Inferior parietal cortex (tissue), 1 donor: ENCODE results near the gene LZTFL1.

ENCODE experiments used
- DNase-seq: peaks from one replicate; pipeline ENCODE4 v3.0.0-alpha.2; 2016; ENCODE audit errors: extremely low spot score

Gene LZTFL1, protein sequence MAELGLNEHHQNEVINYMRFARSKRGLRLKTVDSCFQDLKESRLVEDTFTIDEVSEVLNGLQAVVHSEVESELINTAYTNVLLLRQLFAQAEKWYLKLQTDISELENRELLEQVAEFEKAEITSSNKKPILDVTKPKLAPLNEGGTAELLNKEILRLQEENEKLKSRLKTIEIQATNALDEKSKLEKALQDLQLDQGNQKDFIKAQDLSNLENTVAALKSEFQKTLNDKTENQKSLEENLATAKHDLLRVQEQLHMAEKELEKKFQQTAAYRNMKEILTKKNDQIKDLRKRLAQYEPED

DNA sequence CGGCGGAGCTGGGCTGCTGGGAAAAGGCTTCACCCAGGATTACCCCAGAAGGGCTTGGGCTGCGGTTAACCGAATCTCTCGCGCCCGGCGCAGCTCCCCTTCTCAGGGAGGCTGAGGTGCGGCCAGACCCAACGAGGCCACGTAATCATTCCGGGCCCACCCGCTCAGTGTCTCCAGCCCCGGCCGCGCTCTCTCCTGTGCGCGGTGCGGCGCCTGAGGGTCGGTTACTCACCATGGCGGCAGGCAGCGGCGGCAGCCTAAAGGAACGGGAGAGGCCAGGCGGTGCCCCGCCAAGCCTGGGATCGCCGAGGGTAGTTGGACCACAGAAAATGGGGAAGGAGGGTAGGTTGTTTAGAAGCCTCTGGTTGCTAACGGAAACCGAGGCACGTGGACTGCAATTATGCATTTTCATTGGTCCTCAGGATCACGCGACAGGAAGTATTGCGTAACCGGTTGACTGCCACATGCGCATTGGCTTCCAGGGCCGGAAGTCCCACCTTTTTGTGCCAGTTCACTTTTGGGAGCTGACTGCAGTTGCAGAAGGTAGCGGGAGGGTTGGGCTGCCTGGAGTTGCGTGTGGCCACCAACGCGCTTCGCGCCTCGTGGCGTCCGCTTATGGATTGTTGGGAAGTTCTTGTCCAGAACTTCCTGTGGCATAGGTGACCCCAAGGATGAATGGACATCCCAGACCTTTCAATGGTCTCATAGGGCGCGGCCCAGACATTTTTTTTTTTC lies at the start of gene LZTFL1:
Gene LZTFL1 (minus strand): TSS at position 363 of the 735 bp plus-strand sequence. CDS start 128 bp downstream, at position 235.
- peak; percentile 98 for DNase-seq

DNA sequence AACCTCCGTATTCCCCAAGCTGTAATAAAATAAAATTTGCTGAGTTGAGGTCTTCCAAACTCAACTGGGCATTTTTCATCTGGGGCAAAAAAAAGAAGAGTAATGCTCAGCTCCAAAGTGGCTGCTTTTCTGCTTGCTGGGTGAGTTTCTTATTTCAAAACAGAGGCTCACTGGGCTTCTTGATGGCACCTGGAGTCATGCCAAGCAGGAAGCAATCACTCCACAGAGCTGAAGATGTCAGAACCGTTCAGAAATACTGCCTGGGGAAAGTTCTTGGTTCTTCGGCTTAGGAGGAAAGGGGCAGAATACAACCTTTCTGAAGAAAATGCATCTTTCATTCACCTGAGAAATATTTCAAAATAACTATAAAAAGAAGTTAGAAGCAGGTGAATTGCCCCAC lies 48.5 kb upstream of the LZTFL1 start:
- no peak for DNase-seq

DNA sequence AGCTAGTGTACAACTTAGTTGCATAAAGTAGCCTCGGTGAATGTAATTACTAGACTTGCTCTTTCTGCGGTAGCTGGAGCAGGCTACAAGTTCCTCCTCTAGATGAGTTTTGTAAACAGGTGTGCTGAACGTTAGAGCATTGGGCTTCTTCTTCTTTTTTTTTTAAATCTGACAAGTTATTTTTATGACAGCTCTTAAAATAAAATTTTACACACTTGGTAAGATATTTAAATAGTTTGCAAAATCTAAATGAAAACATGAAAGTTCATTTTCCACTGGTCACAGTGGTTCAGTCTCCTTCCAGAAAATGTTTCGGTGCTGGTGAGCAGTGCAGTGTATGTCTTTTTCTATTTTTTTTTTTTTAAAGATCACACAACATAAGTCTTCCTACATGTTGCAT lies 47.4 kb upstream of the LZTFL1 start:
- no peak for DNase-seq

DNA sequence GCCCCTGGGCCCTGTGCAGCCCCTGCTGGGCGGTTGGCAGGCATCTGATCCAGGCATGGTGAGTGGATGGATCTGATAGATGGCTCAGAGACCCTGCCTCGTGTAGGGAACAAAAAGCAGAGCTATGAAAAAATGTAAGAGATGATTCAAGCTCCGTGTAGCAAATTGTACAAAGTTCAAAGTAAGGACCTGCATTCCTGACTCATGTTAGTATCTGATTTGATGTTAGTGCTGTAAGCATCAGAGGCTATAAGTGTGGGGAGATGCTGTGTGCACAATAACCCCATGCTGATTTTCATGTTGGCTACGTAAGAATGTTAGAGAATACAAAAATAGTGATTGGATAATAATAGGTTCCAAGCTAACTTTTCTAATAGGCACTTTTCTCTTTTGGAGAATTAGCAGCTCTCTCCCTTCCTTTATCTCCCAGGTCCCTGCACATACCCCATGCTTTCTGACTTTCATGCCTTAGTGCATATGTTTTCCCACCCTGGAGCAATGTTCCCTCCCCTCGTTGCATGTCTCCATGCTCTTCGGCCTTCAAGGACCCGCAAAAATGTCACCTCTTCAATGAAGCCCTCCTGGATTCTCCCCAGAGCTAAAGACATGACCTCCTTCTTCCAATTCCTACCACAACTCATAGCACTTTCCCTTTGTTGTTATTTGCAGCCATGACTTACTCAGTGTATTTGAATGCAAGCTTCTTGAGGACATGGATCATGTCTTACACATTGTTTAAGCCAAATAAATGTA lies 46.0 kb upstream of the LZTFL1 start:
- DNase-seq = no peak

DNA sequence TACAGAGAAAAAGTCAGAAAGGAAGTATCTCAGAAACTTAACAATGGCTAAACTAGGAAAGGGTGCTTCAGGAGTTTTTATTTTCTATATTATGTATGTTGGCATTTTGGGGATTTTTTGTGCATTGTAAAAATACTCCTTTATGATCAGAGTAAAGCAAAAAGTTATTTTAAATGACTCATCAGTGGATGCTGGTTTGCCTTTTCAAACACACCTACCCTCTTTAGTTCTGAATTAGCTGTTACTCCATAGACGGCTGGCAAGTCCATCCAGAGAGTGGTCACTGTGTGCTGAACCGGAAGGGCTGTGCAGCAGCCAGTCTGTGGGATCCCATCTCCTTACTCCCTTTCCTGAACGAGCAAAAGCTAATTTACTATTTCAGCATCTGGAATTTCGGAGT lies 45.4 kb upstream of the LZTFL1 start:
- no peak for DNase-seq

DNA sequence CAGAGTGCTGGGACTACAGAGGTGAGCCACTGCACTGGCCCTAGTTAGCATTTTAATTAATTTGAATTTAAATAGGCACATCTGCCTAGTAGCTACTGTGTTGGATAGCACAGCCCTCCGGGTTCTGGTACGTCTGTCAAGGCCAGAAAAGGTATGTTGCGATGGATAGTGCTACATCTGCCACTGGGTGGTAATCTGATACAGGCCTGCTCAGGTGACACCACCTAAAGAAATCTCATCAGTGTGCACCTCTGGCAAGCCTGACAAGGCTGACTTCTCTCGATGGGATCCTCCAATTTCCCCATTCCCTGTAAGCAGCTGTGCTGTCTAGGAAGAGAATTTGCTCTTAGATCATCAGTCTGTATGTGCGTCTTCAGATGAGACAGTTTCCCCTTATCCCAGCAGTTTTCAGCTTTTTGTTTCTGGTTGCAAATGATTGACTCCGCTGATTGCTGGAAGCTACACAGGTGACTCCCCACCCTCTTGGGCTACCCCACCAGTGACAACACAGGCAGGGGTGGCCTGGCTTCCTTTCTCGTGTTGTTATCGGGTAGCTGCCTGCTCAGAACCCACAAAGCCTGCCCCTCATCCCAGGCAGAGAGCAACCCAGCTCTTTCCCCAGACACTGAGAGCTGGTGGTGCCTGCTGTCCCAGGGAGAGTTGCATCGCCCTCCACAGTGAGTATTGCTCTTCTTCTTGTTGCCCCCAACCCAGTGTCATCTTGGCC lies 44.2 kb upstream of the LZTFL1 start, which contains the start of gene CCR9:
Gene CCR9 (plus strand): TSS at position 565 of the 727 bp plus-strand sequence. CDS start 8,391 bp downstream, outside the sequence.
- no peak for DNase-seq

DNA sequence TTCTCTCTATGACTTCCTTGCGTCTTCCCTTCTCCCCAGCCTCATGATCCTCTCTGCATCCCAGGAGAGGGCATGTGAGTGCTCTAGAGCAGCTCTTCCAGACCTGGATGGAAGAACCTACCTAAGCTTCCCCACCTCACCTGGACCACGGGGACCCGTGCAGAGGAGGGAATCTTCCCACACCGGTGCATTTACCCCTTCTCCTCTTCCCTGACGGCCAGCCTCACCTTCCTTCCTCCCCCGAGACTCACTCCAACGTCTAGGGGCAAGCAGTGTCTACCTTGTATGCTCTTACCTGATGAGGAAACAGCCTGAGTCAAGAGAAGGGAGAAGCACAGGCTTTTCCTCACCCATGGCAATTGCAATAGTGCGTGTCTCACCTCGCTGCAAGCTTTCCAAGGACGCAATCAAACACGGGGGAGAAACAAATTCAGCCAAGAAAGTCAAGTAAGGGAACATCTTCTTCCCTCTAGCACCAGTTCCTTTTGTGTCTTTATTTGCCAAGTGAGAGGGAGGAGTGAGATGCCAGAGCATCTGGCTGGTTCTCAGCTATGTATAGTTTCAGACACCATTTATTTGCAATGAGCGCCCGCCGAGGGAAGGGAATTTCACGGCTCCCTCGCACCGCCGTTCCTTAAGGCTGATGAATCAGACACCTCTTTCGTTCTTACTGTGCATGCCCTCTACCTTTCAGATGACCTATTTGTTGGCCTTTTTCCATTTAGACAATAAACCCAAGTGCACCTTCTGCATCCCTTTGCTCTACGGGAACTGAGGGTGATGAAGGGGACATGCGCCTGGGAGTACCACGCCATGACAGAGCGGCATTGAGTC lies 42.7 kb upstream of the LZTFL1 start:
- peak; percentile 72 for DNase-seq

DNA sequence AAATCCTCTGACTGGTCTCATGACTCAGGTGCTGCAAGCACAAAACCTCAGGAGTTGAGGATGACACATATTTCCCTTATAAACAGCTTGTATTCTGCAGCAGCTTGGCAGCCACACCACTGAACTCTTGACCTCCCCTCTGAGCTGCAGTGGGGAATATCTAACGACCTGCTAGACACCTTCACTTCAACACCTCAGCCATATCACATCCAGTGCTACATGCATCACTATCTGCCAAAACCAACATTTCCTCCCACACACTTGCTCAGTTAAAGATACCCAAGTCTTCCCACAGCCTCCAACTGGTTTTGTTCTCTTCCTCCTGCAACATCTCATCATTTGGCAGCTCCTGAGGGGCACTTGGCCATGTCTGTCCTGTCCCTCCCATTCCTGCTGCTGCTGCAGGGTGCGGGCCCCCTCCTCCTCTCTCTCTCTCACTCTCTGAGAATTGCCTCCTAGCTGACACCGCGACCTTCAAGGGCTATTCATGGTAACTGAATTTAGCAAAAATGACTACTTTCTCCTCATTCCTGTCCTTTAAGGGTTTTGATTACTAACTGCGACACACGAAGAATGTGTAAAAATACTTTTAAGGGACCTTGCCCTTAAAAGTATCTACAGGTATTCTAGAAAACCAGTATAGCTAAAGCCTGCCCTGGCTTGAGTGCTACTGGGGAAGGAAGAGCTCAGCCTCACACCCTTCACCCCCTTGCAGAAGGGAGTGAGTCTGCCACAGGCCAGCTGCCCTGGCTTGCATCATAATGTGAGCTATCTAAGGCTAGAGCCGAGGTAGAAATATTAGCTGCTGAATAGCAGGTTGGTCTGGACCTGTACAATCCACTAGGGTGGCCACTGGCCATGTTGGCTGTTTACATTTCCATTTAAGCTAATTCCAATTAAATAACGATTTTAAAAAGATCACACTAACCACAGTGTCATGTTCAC lies 39.4 kb upstream of the LZTFL1 start:
- DNase-seq = peak; percentile 55

DNA sequence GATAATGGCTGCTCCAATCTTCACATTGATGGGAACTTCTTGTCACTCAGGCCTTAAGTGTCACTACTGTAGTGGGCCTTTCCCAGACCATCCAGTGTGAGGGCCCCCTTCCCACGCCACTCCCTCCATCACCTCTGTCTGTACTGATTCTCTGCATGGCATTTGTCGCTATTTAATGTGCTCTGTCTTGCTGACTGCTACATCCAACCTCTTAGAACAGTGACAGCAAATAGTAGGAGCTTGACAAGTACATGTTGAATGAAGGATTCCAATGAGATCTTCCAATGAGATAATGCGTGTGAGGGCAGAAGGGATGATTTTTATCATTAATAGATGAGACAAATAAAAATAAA lies 38.8 kb upstream of the LZTFL1 start:
- DNase-seq = no peak

DNA sequence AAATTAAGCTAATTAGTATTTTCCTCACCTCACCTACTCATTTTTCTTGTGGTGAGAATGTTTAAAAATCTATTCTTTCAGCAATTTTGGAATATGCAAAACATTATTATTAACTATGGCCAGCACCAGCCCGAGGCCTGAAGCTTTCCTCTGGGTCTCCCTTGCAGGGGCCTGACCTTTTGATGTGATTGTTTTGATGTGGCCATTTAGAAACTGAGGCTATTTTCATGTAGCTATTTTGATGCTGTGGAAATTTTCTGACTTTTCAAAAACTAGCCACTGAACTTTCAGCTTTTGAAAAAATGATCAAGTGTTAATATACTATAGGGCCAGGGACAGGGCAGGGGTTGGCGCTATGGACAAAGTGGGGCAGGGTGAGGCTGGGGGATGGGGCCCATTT lies 36.2 kb upstream of the LZTFL1 start:
- DNase-seq = no peak

DNA sequence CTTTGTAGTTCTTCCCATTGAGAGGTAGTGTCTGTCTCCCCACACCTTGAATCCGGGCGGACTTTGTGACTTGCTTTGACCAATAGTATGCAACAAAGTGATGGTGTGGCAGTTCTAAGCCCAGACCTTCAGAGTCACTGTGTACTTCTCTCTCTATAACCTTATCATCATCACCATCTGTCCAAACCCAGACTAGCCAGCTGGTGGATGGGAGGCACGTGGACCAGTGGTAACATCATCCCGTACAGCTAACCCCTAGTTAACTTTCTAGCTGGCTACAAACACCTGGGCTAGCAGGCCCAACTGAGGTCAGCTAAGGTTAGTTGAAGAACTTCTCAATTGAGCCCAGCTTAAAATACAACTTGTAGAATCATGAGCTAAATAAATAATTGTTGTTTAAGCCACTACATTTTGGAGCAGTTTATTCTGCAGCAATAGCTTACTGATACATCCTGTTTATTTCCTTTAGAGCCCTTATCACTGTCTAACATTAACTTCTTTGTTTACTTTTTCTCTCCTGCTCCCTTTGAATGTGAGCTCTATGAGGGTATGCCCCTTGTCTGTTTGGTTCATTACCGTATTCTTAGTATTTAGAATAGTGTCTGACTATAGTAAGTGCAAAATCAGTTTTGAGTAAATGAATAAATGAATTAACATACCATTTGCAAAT lies 32.9 kb upstream of the LZTFL1 start:
- no peak for DNase-seq

DNA sequence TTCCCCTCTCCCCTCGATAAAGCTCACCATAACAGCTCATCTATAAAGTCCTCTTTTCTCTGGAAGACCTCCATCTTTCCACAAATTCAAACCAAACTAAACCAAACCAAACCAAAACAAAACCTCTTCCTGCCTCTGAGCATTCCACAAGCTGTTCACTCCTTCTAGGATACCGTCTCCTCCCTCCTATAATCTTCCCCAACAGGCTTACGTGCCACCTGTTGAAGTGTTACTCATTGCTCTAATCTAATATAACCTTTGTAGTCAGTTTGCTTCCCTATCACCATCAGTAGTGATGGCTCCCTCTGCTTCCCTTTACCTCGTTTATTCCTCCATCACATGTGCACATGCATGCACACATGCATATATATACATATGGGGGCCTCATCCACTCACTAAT lies 31.7 kb upstream of the LZTFL1 start:
- no peak for DNase-seq

DNA sequence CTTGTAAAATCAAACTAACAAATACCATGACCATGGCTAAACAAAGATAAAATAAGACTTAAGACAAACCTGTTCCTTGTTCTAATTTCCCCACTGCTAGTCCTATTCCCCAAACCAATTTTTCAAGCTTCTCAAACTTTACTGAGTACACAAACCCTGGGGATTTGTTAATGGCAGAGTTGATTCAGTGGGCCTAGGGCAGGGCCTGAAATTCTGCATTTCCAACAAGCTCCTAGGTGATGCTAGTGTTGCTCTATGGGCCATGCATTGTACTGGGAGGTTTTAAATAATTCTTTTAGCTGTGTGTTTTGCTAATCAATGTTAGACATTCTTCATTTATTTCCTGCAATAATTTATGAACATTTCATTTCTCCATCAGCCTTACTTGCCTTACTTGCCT lies 31.1 kb upstream of the LZTFL1 start:
- DNase-seq = no peak

DNA sequence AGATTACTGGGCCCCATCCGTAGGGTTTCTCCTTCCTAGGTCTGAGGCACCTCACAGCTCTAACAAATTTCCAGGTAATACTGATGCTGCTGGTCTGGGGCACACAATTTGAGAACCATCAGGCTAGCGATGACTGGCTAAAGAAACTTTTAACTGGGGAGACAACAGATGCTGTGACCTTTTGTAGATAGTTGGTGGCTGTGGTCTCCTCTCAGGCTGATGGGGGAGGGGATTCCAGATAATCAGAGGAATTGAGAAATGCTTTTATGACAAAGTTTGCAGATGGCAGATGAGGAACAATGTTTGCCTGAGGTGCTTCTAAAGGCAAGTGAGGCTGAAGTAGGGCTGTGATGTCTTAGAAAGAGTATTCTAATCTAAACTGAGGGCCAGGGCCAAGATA lies 30.6 kb upstream of the LZTFL1 start:
- no peak for DNase-seq

DNA sequence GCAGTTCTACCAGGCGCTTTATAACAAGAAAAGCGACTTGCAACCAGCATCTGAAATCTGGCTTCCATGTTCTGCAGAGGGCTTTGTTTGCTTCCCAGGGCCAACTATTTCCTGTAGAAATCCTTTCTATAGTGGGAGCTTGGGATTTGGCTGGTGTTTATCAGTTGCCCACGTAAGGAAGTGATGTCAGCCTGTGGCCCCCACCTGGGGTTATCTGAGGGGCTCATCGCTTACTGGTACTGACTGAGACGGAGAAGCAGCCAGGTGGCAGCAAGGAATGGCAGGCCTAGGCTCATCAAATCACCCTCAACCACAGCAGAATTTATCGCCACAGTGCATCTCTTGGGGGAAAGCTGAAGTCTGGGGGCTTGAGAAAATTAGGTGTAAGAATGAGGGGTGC lies 29.9 kb upstream of the LZTFL1 start:
- DNase-seq = no peak

DNA sequence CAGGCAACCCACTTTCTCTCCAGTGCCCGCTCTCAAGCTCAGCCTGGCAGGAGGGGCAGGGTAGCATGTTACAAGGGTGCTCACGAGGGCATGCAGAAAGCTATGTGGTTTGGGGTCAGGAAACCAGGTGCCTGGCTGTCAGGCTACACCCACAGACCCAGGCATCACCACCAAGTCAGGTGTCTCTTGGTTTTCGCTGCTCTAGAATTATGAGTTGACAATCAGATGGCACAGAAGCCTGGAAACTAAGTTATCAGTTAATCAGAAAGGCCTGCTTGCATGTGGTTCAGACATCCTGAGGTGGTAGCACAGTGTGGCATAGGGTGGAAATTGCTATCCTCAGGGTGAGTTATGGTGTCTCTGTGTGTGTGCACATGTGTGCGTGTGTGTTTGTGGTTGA lies 28.2 kb upstream of the LZTFL1 start:
- no peak for DNase-seq

DNA sequence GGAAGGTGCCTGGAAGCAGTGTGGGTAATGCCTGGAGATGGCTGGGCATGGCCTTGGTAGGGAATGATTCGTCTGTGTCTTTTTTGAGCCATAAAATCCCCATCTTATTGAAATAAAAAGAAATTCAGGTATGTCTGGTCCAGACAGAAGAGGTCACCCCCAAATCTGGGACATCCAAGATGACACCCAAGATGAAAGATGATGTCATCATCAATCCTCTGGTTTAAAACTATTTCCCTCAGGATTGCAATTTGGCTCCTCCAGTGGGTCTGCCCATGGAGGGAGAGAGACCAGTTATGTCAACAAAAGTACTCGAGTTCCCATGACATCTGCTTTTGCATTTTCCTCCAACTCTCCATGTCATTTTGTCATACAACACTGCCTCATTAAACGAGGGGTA lies 27.7 kb upstream of the LZTFL1 start:
- DNase-seq = no peak

DNA sequence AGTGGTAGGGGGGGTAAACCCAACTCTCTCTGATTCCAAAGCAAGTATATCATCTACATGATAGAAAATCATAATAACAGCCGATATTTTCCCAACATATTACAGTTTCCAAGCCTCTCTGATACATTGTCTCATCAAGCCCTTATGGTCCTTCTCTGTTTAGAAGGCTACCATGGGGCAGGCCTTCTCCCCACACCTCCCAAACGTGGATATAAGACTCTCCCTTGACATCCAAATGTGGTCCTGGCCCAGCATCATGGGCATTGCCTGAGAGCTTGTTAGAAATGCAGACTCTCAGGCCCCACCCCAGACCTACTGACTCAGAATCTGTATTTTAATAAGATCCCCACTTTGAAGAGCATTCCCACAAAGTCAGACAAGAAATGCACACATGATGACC lies 26.7 kb upstream of the LZTFL1 start:
- no peak for DNase-seq

DNA sequence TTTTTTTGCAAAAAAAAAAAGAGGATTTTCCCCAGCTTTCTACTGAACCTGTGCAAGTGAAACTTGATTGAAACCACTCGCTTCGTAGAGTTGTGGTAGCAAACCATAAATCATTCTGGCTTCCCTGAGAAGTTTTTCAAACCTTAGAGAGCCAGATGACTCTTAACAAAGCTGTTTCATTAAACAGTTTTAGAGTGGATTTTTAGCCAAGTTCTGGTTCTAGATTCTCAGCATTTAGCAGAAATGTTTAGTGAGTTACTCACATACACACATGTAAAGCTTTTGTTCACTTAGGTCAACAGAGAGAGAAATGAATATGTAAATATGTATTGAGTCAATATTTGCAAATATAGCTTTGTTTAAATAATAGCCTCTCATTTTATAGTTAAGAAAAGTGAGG lies 26.3 kb upstream of the LZTFL1 start:
- DNase-seq = no peak
